HG03521 (cell line): ENCODE measurements around the gene SNRPD1.
"Not testable (repeated sequence)": the region's sequence is repeated elsewhere in the genome, so short reads cannot be mapped to it uniquely, and the experiment has no call there.

Experiments
- ATAC-seq: cut with Tn5 transposase; IDR thresholded peaks from one replicate; pipeline ENCODE4 v1.9.1; 2021; ENCODE audit warnings: mild to moderate bottlenecking, moderate library complexity; ENCODE audit not compliant: unreplicated experiment

SNRPD1 gene

DNA sequence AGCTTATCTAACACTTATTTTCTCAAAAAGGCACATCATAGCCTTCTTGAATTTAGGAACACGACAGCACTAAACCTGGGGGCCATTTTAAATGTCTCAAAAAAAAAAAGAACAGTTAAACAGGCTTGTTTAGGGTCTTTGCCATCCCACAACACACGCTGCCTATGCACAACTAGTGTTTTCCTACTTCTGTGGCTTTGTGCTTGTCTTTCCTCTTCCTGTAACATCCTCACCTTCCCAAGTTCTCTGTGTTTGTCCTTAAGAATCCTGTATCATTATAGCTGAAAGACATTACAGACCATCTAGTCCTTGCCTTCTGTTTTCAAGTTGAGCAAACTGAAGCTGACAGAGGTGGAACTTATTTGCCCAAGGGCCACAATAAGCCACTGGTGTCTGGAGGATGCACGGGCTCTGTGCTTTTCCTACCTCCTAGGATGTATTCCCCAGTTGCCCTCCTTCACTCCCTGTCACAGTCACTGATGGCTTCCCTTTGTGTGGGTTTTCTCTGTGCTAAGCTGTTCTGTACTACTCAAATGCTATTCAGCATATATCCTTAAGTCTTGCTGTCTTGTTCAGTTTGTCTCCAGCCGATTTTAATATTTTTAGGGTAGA is 22.6 kb downstream of the SNRPD1 start:
- ATAC-seq = no peak

DNA sequence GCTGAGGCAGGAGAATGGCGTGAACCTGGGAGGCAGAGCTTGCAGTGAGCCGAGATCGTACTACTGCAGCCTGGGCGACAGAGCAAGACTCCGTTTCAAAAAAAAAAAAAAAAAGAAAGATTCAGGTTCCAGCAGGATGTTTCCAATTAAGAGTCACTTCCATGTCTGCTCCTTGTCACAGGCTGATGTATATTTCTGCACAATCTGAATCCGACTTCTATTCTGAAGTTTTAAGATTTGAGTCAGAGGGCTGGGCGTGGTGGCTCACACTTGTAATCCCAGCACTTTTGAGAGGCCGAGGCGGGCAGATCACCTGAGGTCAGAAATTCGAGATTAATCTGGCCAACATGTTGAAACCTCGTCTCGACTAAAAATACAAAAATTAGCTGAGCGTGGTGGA is 24.7 kb downstream of the SNRPD1 start:
- no peak for ATAC-seq

DNA sequence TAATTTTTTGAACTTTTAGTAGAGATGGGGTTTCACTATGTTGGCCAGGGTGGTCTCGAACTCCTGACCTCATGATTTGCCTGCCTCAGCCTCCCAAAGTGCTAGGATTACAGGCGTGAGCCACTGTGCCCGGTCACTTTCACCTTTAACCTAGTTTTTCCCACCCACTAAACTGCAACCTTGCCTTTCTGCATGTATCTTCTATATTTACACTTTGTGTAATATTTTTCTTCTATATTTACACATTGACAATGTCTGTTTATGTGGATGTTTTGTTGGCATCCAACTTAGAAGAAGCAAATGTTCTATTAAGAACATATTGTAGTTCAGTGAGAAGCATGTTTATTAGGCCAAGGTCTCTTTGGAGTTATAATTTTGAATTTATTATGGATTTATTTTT is 26.7 kb downstream of the SNRPD1 start:
- no peak for ATAC-seq

DNA sequence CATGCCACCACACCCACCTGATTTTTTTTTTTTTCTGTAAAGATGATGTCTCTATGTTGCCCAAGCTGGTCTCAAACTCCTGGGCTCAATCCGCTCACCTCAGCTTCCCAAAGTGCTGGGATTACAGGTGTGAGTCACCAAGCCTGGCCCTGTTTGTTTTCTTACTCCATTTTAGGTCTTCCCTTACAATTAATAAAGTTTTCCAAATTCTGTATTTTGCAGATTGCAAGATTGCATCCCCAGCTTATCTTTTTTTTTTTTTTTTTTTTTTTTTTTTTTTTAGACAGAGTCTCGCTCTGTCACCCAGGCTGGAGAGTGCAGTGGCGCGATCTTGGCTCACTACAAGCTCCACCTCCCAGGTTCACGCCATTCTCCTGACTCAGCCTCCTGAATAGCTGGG is 28.3 kb downstream of the SNRPD1 start:
- ATAC-seq = not testable (repeated sequence)

DNA sequence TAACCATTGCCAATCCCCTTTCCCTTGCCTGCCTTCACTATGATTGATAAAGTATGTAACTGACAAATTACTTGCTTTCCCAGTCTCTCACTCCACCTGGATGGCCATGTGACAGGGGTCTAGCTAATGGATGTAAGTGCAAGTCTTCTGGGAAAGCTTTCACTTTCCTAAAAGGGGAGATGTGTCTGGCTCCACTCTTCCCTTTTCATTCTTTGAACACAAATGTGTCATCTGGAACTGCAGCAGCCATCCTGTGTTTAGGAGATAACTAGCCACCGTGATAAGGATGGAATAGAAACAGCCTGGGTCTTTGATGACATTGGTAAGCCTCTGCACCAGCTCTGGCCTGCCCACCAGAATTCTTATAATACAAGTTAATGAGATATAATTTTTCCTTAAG is 38.2 kb downstream of the SNRPD1 start:
- ATAC-seq = no peak

DNA sequence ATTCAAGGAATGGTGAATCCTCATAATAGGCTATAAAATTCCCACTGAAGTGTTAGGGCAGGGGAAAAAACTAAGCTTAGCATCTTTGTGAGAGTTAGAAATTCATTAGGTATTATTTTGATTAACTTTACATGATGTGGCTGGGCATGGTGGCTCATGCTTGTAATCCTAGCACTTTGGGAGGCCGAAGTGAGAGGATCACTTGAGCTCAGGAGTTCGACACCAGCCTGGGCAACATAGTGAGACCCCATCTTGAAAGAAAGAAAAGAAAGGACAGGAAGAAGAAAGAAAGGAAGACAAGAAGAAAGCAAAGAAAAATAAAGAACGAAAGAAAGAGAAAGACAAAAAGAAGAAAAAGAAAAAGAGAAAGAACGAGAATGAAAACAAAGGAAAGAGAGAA is 40.0 kb downstream of the SNRPD1 start:
- ATAC-seq = no peak

DNA sequence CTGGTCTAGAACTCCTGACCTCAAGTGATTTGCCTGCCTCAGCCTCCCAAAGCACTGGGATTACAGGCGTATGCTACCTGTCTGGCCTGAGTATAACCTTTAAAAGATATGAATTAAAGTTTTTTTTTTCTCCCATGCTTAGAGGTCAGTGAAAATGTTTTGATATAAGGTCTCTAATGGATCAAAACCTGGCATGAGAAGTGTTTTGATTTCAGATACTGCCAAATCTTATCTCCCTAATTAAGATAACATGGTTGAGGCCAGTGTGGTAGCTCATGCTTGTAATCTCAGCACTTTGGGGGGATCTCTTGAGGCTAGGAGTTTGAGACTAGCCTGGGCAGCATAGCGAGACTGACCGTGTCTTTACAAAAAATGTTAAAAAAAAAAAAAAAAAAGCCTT is 41.2 kb downstream of the SNRPD1 start:
- ATAC-seq = no peak

DNA sequence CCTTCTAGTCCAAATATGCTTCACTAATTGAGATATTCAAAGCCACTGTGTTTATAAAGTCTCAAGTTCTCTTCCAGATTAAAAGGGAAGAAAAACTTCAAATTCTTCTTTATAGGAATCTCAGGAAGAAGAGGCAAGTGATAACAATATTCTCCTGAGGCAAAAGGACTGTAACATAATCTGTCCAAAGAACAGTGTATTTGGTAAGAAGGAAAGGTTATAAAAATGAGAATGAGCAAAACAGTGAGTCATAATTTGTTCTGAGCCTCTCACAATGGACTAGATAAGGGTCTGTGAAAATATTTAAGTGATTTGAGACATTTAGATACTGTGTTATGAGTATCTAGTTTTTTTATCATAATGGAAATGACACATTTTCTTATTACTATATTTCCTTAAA is 44.3 kb downstream of the SNRPD1 start:
- no peak for ATAC-seq

DNA sequence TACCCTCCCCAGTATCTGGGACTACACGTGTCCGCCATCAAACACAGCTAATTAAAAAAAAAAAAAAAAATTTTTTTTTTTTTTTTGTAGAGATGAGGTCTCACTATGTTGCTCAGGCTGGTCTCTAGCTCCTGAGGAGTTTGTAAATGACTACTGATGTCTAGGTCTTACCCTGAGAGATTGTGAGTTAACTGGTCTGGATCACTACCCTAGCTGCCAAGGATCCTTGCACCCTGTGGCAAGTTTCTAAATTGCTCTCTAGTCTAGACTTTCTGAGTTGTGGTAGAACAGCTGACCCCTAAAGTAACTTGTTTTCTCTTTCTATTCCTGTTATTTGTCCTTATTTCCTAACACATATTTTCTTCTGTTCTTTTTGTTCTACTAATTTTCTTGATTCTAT is 48.0 kb downstream of the SNRPD1 start:
- no peak for ATAC-seq

DNA sequence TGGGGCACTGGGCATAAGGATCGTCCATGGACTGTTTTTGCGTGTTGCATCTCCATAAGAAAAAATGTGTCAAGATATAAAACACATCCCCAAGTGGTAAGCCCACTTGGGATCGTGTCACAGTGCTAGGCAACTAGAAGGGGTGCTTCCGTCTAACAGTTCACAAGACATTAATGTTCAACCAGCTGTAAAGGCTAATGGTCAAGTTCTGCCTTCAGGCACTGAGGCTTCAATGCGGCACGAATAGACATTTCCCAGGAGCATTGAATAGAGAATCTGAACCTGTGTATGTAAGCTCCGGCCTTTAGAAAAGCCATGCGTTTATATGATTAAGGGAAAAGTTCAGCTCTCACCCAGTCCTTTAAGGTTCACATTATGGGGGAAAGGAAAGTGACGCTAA is 50.5 kb downstream of the SNRPD1 start:
- no peak for ATAC-seq

DNA sequence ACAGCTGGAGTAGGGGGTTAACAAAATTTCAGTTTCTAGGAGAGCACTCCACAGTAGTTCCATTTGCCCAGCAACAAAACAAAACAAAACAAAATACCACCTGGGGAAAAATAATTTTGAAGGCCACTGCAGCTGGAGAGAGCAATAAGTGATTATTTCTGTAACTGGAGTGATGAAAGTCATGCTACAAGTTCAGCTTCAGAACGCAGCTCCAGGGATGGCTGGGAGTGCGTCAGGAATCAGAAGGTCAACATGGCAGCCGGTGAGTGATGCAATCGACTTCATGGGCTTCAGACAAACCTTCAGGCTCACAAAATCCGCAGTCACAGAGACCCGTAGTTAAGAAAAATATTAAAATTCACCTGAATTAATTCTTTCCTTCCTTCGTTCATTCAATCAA is 51.5 kb downstream of the SNRPD1 start:
- ATAC-seq = no peak

DNA sequence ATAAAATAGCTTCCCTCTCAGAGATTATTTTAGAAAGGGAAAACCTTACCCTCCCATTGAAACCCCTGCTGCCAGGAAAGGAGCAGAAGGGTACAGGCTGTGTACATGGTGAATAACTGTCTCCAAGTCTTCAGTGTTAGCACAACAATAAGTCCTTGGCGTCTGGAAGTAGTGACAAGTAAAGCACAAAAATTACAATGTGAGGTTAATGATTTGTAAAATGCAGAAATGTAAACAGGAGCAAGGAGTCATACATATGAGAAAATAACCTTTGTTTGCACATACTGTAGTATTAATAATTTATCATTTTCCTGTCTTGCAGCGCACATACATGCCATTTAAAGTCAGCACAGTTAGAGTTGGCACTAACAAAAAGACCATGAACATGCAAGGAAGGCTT is 52.0 kb downstream of the SNRPD1 start:
- no peak for ATAC-seq

DNA sequence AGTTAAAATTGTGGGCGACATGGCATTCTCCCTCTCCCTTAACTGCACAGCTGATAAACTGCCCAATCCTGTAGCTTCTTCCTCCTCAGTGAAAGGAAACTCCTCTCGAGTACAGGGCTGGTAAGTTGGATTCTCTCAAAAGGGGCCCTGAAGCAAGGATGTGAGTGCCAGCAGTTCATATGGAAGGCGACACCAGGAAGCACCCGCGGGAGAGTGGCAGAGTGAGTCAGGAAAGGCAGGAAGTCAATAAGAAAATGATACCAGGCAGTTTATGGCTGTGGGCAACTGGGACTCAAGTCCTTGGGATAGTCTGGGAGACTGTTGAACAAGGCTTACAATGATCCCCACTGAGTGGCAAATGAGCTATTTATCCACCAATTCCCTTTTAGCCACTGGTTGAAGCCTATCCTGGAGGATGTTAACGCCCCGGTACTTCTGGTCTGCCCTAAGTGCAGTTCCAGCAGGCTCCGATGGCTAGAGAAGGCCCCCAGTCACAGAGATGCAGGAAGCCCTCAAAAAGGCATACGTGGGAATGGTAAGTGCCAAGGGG is 57.7 kb downstream of the SNRPD1 start:
- no peak for ATAC-seq

DNA sequence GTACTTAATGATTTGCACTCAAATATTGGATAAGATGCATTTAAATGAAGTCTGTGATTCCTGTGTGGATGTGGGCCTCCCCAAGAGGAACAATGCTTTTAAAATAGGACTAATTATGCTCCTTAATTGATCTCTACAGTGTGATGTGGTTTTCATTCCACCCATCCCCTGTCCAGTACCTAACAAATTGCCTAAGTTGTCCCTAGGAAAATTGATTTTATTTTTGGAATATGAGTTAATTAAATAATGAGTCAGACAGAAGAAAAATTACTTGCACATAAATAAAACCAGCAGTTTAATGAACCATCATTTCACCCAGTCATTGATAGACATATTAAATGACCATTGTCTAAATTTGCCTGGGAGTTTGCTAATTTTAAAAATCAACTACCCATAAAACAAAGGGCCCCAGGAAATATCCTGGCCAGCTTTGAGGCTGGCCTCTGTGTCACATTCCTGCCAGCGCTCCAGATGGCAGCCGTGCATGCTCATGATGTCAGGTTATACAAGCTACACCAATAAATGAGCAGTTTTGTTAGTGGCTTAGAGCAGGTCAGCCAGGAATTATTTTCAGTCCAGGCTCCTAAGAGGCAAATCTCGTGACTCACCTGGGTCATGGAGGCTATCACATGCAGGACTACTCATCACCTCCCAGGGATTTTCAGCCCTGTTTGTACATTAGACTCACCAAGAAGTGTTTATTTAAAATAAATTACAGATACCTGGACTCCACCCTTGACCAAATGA is 60.6 kb downstream of the SNRPD1 start:
- no peak for ATAC-seq

DNA sequence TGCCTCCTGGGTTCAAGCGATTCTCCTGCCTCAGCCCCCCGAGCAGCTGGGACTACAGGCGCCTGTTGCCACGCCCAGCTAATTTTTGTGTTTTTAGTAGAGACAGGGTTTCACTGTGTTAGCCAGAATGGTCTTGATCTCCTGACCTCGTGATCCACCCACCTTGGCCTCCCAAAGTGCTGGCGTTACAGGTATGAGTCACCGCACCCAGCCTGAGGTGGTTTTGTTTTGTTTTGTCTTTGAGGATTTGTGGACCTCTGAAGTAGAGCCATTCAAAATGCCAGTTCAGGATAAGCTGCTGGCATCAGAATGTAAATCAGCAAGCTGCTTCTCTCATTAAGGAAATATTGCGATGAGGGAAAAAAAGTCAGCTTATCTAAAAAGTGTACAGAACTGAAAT is 63.2 kb downstream of the SNRPD1 start:
- not testable (repeated sequence) for ATAC-seq

DNA sequence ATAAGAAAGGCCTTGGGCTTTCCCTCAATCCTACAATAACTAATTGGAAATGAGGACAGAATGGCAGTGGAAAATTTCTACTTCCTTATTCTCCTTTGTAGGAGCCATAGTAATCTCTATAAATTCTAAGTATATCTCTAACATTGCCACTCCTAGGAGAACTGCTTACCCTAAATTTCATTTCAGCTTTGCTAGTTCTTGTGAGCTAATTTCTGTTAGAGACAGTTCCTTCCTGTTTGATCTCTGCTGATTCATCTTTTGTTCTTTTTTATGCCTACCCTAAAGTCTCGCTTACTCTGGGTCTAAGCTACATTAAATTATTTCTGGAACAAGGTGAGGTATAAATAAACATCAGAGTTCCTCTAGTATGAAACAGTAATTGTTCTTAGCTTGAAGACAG is 66.7 kb downstream of the SNRPD1 start:
- no peak for ATAC-seq

DNA sequence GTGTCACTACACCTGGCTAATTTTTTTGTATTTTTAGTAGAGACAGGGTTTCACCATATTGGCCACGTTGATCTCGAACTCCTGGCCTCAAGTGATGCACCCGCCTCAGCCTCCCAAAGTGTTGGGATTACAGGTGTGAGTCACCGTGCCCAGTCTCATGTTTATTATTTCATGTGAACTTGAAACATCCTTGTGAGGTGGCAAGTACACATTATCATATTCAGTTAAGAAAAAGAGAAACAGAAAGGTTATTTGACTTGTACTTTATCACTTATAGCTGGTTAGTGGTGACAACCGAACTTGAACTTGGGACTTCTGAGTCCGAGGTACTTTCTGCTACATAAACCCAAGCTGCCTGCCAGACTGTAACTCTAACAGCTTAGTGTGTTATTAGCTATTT is 68.0 kb downstream of the SNRPD1 start:
- ATAC-seq = no peak

DNA sequence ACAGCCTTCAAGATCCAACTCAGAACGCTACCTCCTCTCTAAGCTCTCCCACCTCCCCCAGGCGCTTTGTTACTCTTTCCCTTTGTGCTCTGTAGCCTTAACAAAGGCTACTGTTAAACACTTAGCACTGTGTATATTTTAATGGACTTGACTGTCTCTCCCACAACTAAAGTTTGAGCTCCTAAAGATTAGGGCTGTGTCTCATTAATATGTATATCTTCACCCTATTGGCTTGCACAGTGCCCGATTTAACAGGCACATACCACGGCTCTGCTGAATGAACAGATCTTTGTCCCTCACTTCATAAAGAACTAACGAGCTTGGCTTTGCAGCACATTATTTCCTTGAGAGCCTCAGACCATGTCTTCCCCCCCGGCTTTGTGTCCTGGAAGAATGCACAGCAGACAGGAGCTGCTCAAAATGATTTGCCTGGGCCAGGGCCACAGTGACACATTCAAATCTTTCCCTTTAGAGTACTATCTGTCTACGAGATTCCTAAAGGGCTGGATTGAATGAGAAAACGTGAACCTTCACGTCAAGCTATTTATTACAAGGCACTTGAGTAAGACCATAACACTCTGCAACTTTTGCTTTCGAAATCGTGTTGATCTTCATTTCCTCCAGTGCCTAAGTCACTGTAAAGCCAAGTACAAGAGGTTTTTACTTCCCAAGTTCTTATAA is 70.4 kb downstream of the SNRPD1 start:
- ATAC-seq = no peak
